ENCODE results near the gene DNAH6.
A peak's percentile ranks its signal among the peaks of the same experiment; 100 is the strongest.

DNAH6 gene

GRCh38 chr2:84694088-84694622 lies 177.9 kb downstream of the DNAH6 start:
- DNase-seq (ENCODE audit: low read depth): no peak

- DNase-seq (ENCODE audit: low read depth): no peak
Observed at GRCh38 chr2:84697895-84698294, 181.6 kb downstream of the DNAH6 start.

GRCh38 chr2:84700006-84700405 lies 183.7 kb downstream of the DNAH6 start:
- DNase-seq (ENCODE audit: low read depth): no peak

GRCh38 chr2:84701880-84702279 lies 185.6 kb downstream of the DNAH6 start:
- DNase-seq (ENCODE audit: low read depth): peak; percentile 87

- no peak for DNase-seq (ENCODE audit: low read depth)
Observed at GRCh38 chr2:84702941-84703340, 186.6 kb downstream of the DNAH6 start.

- DNase-seq (ENCODE audit: low read depth): no peak
Observed at GRCh38 chr2:84703831-84704230, 187.5 kb downstream of the DNAH6 start.

- no peak for DNase-seq (ENCODE audit: low read depth)
Observed at GRCh38 chr2:84704505-84705244, 188.4 kb downstream of the DNAH6 start.

GRCh38 chr2:84705858-84706257 lies 189.6 kb downstream of the DNAH6 start:
- no peak for DNase-seq (ENCODE audit: low read depth)

GRCh38 chr2:84708442-84708841 lies 192.1 kb downstream of the DNAH6 start:
- no peak for DNase-seq (ENCODE audit: low read depth)

GRCh38 chr2:84711651-84712050 lies 195.4 kb downstream of the DNAH6 start:
- no peak for DNase-seq (ENCODE audit: low read depth)

- DNase-seq (ENCODE audit: low read depth): no peak
Observed at GRCh38 chr2:84713441-84713840, 197.1 kb downstream of the DNAH6 start.

- no peak for DNase-seq (ENCODE audit: low read depth)
Observed at GRCh38 chr2:84716564-84716963, 200.3 kb downstream of the DNAH6 start.

- no peak for DNase-seq (ENCODE audit: low read depth)
Observed at GRCh38 chr2:84717302-84717701, 201.0 kb downstream of the DNAH6 start.

GRCh38 chr2:84719434-84719833 lies 203.1 kb downstream of the DNAH6 start:
- DNase-seq (ENCODE audit: low read depth): no peak

- DNase-seq (ENCODE audit: low read depth): no peak
Observed at GRCh38 chr2:84723831-84724230, 207.5 kb downstream of the DNAH6 start.

GRCh38 chr2:84725717-84726116 lies 209.4 kb downstream of the DNAH6 start:
- DNase-seq (ENCODE audit: low read depth): no peak

GRCh38 chr2:84727315-84727714 lies 211.0 kb downstream of the DNAH6 start:
- no peak for DNase-seq (ENCODE audit: low read depth)

- DNase-seq (ENCODE audit: low read depth): no peak
Observed at GRCh38 chr2:84729224-84729623, 212.9 kb downstream of the DNAH6 start.

GRCh38 chr2:84731185-84731584 lies 214.9 kb downstream of the DNAH6 start:
- no peak for DNase-seq (ENCODE audit: low read depth)

GRCh38 chr2:84732897-84733778 lies 216.8 kb downstream of the DNAH6 start:
- no peak for DNase-seq (ENCODE audit: low read depth)

- DNase-seq (ENCODE audit: low read depth): no peak
Observed at GRCh38 chr2:84735389-84735788, 219.1 kb downstream of the DNAH6 start.

- no peak for DNase-seq (ENCODE audit: low read depth)
Observed at GRCh38 chr2:84741182-84741822, 225.0 kb downstream of the DNAH6 start.

GRCh38 chr2:84748341-84748740 lies 232.0 kb downstream of the DNAH6 start:
- DNase-seq (ENCODE audit: low read depth): no peak

All from GM04503 (cell line).